Hematopoietic multipotent progenitor cell treated with erythropoietin and hydrocortisone succinate and interleukin-3 and kit ligand, for 8 days (in vitro differentiated cells): ENCODE data around the gene ACYP1.

Source experiments
- DNase-seq: peaks from one replicate; pipeline ENCODE4 v3.0.0-alpha.2; 2015

ACYP1 gene

GRCh38 chr14:75063491-75064204 lies at the start of gene ACYP1:
ACYP1 (minus strand) TSS chr14:75064024; CDS start chr14:75063553, 471 bp downstream.
- peak; percentile 94 for DNase-seq

GRCh38 chr14:75109877-75110276 lies 46.1 kb upstream of the ACYP1 start:
- DNase-seq: no peak

GRCh38 chr14:75107186-75107585 lies 43.4 kb upstream of the ACYP1 start:
- DNase-seq: no peak

- no peak for DNase-seq
Observed at GRCh38 chr14:75101491-75101890, 37.7 kb upstream of the ACYP1 start.

GRCh38 chr14:75098682-75099081 lies 34.9 kb upstream of the ACYP1 start:
- DNase-seq: no peak

DNA sequence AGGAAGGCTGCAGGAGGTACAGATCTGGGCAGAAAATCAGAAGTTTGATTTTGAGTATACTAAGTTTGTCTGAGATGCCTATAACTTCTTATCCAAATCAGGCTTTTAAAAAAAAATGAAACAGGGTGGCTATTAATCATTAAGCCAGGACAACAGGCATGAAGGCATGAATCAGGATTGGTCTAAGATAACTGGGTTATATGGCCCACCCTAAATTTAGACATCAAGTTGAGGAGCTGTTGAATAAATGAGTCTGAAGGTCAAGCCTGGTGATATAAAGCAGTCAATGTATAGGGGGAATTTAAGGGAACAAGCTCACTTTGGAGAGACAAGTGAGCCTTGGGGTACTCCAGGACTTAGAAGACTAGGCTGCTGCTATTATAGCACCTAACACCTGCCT lies 34.4 kb upstream of the ACYP1 start:
- no peak for DNase-seq

- no peak for DNase-seq
Observed at GRCh38 chr14:75096959-75097358, 33.1 kb upstream of the ACYP1 start.

GRCh38 chr14:75095690-75096089 lies 31.9 kb upstream of the ACYP1 start:
- no peak for DNase-seq

DNA sequence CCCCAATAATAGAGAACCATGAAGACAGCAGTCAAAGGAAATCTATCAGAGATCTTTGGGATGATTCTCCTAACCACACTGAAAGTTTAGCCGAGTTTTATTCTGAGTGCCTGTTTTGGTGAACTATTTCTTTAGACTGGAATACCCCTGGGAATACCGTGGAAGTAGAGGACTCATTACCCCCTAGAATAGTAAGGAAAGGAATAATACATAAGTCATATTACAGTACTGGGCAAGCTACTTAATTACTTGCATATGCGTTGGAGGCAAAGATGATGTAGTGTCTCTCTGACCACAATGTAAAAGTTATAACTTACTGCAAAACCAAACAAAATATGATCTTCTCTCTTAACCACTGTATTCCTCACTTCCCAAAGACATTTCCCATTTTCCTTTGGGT lies 31.1 kb upstream of the ACYP1 start:
- DNase-seq: no peak

DNA sequence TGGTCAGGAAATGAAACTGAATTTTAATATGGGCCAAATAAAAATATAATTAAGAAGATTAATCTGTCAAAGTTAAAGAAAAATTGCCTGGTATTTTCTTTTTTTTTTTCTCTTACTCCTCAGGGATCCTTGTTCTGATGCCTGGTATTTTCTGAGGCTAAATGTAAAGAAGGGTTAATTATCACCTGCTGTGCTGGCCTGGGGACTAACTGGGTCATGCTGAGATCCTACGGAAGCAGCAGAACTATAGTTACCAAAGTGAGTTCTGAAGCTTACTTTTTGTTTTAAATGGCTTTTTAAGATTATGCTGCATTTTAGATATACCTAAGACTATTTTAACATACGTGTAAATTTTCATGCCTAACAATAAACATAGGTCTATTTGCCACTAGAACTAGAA lies 28.9 kb upstream of the ACYP1 start:
- no peak for DNase-seq

DNA sequence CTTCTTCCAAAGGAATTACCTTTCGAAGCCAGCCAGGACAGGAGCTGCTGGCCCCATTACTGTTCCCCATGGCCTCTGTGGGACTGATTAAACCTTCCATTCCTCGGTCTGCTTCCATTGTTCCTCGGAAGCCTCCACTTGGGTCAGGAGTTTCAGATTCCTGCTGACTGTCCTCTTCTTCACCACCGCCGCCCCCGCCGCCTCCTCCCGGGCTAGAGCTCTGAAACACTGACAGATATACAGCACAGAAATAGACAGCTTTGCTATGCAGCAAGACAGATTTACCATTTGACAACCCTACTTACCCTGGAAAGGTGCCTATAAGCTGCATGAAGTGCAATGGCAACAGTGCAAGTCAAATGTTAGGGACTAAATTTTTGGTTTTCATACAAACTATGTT lies 27.4 kb upstream of the ACYP1 start:
- no peak for DNase-seq

DNA sequence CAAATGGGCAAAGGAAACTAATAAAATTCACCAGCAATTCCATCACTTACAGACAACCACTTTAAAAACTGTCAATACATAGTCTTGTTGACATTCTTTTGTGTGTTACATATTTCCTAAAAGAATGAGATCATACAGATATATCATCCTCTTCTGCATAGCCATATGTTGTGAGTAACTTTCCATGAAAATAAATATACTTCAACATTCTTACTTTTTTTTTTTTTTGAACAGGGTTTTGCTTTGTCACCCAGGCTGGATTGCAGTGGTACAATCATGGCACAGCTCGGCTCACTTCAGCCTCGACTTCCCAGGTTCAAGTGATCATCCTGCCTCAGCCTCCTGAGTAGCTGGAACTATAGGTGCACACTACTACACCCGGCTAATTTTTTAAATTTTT lies 26.5 kb upstream of the ACYP1 start:
- no peak for DNase-seq

DNA sequence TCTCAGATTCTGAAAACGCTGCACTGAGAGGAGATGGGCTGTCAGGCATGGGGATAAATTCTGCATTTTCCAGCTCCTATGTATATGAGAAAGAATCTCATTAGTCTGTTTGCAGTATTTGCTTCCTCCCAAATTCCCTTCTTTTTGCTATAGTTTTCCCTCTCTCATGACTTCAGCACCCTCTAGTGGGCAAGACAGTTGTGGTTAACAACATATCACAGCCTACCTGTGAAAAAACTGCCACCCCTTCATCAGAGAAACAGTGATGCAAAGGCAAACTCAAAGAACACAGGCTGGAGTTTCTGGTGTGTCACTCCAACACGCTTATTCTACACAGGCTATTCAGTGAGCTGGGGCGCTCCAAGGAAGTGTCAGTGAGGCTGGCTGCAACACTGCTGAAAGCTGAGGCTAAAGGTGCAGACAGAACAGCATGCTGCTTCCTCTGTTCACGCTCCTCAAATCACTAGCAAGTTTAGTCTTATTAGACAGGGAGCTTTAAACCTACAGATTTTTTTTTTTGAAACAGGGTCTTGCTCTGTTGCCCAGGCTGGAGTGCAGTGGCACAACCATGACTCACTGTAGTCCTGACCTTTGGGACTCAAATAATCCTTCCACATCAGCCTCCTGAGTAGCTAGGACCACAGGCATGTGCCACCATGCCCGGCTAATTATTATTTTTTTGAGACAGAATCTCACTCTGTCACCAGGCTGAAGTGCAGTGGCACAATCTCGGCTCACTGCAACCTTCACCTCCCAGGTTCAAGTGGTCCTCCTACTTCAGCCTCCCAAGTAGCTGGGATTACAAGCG lies 24.9 kb upstream of the ACYP1 start:
- peak; percentile 77 for DNase-seq

GRCh38 chr14:75088153-75088552 lies 24.3 kb upstream of the ACYP1 start:
- no peak for DNase-seq

- DNase-seq: no peak
Observed at GRCh38 chr14:75084513-75084912, 20.7 kb upstream of the ACYP1 start.

GRCh38 chr14:75083271-75083670 lies 19.4 kb upstream of the ACYP1 start:
- DNase-seq: no peak

- no peak for DNase-seq
Observed at GRCh38 chr14:75081660-75082229, 17.9 kb upstream of the ACYP1 start.

GRCh38 chr14:75079521-75079920 lies 15.7 kb upstream of the ACYP1 start:
- no peak for DNase-seq

DNA sequence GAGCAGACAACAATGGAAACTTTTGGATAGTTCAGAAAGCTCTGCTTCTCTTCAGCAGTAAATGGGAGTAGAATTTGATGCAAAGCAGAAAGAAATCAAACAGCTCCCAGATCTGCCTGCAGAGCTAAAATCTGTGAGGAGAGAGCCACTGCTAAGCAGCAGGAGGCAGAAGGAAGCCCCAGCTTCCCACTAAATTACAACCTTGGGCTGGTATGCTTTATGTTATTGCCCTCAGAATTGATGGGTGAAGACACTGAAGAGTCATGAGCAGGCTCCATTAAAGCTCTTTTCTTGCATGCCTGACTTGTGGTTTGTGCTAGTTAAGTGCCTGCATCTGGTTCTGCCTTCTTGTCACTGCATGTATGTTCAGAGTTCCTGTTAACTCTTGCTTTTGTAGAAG lies 14.0 kb upstream of the ACYP1 start:
- DNase-seq: no peak

- DNase-seq: no peak
Observed at GRCh38 chr14:75070383-75070782, 6.6 kb upstream of the ACYP1 start.

DNA sequence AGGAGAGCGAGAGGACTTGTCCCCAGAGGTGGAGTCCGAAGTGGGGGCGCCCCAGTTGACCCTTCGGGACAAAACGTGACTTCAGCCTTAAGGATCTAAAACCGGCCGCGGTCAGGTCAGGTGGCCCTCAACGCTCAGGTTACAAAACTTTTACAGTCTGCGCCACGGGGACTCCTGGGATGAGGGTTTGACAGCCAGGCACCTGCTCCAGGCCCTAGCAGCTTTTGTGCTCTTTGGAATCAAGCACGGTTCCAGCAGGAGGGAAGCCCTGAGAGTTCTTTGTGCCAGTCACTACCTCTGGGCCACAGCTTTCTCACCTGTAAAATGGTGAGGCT lies 6.0 kb upstream of the ACYP1 start:
- no peak for DNase-seq

- DNase-seq: peak; percentile 93
Observed at GRCh38 chr14:75069121-75069810, 5.4 kb upstream of the ACYP1 start, which contains the start of gene ZC2HC1C. ZC2HC1C (plus strand) TSS chr14:75069641; CDS start chr14:75070574, 933 bp downstream.

- DNase-seq: no peak
Observed at GRCh38 chr14:75068294-75069120, 4.7 kb upstream of the ACYP1 start.
